Measurements from ENCODE around the gene MRPL43.

Gene MRPL43

DNA sequence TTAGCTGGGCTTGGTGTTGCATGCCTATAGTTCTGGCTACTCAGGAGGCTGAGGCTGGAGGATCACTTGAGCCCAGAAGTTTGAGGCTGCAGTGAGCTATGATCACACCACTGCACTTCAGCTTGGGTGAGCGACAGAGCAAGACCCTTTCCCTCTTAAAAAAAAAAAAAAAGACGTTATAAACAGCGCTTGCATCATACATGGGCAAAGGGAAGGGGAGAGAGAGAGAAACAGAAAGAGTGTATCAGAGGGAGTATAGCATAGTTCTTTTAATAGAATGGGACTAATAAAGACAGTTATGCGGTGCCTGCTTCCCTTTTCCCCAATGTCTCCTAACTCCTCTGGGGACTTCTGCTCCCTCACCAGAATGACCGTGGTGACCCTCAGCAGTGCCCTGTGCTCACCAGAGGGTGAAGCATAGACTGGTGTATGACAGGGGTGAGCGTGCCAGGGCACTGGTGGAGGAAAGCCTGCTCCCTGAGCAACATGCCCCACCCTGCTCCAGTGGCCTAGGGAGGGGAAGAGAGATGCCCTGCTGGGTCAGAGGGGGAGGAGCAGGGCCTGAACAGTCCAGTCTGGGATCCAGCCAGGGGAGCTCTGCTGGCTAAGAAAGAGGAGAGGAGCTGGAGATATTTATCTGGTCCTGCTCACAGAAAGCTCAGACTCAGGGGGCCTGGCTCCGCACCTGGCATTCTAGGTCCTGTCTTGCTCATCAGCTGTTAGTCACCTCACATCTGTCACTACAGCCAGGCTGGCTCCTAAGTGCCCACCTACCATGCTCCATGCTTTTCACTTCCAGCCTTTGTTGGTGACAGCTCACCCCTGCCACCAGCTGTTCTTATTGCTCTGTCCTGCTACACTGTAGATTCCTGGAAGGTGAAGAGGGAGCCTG lies 41.4 kb upstream of the MRPL43 start:
- TF ChIP-seq, protein P1, sequence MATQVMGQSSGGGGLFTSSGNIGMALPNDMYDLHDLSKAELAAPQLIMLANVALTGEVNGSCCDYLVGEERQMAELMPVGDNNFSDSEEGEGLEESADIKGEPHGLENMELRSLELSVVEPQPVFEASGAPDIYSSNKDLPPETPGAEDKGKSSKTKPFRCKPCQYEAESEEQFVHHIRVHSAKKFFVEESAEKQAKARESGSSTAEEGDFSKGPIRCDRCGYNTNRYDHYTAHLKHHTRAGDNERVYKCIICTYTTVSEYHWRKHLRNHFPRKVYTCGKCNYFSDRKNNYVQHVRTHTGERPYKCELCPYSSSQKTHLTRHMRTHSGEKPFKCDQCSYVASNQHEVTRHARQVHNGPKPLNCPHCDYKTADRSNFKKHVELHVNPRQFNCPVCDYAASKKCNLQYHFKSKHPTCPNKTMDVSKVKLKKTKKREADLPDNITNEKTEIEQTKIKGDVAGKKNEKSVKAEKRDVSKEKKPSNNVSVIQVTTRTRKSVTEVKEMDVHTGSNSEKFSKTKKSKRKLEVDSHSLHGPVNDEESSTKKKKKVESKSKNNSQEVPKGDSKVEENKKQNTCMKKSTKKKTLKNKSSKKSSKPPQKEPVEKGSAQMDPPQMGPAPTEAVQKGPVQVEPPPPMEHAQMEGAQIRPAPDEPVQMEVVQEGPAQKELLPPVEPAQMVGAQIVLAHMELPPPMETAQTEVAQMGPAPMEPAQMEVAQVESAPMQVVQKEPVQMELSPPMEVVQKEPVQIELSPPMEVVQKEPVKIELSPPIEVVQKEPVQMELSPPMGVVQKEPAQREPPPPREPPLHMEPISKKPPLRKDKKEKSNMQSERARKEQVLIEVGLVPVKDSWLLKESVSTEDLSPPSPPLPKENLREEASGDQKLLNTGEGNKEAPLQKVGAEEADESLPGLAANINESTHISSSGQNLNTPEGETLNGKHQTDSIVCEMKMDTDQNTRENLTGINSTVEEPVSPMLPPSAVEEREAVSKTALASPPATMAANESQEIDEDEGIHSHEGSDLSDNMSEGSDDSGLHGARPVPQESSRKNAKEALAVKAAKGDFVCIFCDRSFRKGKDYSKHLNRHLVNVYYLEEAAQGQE (IDR thresholded peaks at IDR 0.05; ENCODE audit: insufficient replicate concordance, low read depth), result no peak
- TF ChIP-seq POLR2AphosphoS5 (IDR thresholded peaks at IDR 0.05; ENCODE audit: low read depth), result no peak
- no peak for TF ChIP-seq GABPA (IDR thresholded peaks at IDR 0.05; ENCODE audit: low read depth)
- no peak for TF ChIP-seq CTCF (IDR thresholded peaks at IDR 0.05; ENCODE audit: insufficient read depth, low read length)
- no peak for TF ChIP-seq SPI1 (IDR thresholded peaks at IDR 0.05; ENCODE audit: borderline replicate concordance, low read depth)
- H3K27me3 ChIP-seq (ENCODE audit: insufficient read depth, poor library complexity, severe bottlenecking), result no peaks in the 10 kb centered on the region
- DNase-seq (ENCODE audit: low read depth in 1 of 2, low spot score in 1 of 2), result peak; percentile 46 to 78
- no peak overlapping the region; the same call in 1 of the 2 replicates for H3K4me3 ChIP-seq (replicated peaks; ENCODE audit: insufficient read depth, low read length)
- H3K27ac ChIP-seq (replicated peaks), result peak overlapping the region; percentile 49

DNA sequence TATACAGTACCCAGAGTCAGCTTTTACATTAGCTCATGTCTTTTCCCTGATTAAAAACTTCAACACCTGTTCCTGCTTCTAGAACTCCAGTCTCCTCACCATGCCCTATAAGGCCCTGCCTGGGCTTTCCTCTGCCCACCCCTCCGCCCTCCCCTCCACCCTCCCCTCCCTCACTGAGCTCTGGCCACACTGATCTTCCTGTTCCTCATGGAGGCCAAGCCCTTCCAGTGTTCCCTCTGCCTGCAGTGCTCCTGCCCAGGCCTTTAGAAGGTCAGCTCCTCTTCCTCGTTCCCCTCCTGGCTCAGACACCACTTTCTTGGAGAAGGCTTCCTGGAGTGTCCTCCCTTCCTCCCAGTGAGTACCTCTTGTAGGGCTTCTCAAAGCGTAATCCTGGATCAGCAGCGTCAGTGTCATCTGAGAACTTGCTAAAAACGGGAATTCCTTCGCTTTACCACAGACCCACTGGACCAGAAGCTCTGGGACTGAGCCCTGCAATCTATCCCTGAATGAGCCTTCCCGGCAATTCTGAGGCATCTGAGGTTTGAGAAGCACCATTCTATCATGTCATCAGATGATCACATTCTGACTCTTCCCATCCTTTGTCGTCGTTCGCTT lies 39.9 kb upstream of the MRPL43 start:
- Histone ChIP-seq H3K4me3 (replicated peaks; ENCODE audit: insufficient read depth, low read length) (no peak overlapping the region; the same call in 1 of the 2 replicates), H3K27ac (replicated peaks) (no peak overlapping the region; the same call in 1 of the 2 replicates), H3K27me3 (ENCODE audit: insufficient read depth, poor library complexity, severe bottlenecking) (no peaks in the 10 kb centered on the region)
- DNase-seq (ENCODE audit: low read depth in 1 of 2, low spot score in 1 of 2), result peak; percentile 26 to 67
- no peak for TF ChIP-seq CTCF (IDR thresholded peaks at IDR 0.05; ENCODE audit: insufficient read depth, low read length)
- TF ChIP-seq POLR2AphosphoS5 (IDR thresholded peaks at IDR 0.05; ENCODE audit: low read depth), result no peak
- TF ChIP-seq GABPA (IDR thresholded peaks at IDR 0.05; ENCODE audit: low read depth), result no peak
- TF ChIP-seq, protein P1 (IDR thresholded peaks at IDR 0.05; ENCODE audit: insufficient replicate concordance, low read depth), result no peak
- TF ChIP-seq SPI1 (IDR thresholded peaks at IDR 0.05; ENCODE audit: borderline replicate concordance, low read depth), result no peak

DNA sequence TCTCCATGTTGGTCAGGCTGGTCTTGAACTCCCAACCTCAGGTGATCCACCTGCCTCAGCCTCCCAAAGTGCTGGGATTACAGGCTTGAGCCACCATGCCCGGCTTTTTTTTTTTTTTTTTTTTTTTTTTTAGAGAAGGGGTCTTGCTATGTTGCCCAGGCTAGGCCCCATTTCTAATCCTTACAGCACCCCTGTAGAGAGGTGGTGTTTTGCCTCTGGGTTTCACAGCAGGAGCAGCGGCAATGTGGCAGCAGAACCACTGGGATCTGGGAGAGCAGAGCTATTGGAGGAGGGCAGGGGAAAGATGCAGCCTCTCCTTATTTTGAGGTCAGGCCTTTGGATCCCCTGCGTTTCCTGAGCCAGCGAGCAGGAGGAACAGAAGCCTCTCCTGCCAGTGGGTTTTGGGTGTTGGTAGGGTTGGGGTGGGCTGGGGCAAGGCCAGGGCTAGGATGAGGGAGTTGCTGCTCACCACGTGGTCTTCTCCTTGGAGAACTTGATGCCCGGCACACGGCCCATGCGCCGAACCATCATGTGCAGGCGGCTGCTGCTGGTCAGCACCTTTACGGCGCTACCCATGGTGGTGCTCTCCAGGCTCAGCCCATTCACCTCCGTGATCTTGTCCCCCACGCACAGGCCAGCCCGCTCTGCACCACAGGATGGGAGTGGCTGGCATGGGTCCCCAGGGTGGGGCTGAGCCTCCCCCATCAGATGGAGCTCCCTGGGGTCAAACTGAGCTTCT lies 35.8 kb upstream of the MRPL43 start:
- TF ChIP-seq, protein P1 (IDR thresholded peaks at IDR 0.05; ENCODE audit: insufficient replicate concordance, low read depth), result no peak
- TF ChIP-seq POLR2AphosphoS5 (IDR thresholded peaks at IDR 0.05; ENCODE audit: low read depth) (no peak), GABPA (IDR thresholded peaks at IDR 0.05; ENCODE audit: low read depth) (no peak), SPI1 (IDR thresholded peaks at IDR 0.05; ENCODE audit: borderline replicate concordance, low read depth) (no peak), CTCF (IDR thresholded peaks at IDR 0.05; ENCODE audit: insufficient read depth, low read length) (no peak)
- no peaks in the 10 kb centered on the region for H3K27me3 ChIP-seq (ENCODE audit: insufficient read depth, poor library complexity, severe bottlenecking)

More for the DNA sequence above, 35.8 kb upstream of the MRPL43 start:
- H3K4me3 ChIP-seq (replicated peaks; ENCODE audit: insufficient read depth, low read length), result no peak overlapping the region
- DNase-seq (ENCODE audit: low read depth in 1 of 2, low spot score in 1 of 2), result no peak
- no peak overlapping the region for H3K27ac ChIP-seq (replicated peaks)

All from HL-60 (cell line).